Esophagus squamous epithelium (tissue), 5 donors: ENCODE results near the gene NR6A1. TPM values are rescaled to one million over a fixed set of nuclear protein-coding genes. Genes with fewer than 3 reads are reported as not detected.

Source experiments
- DNase-seq: peaks from one replicate; lab custom pipeline; 2025; lab: John Stamatoyannopoulos, UW
- H3K27ac ChIP-seq, 4 donors: fragments of 200-600 bp; sonication (generic); one replicate each; pipeline ENCODE4 v1.5.1; 2016 to 2019; ENCODE audit warnings: mild to moderate bottlenecking in 1 of 4
- H3K27me3 ChIP-seq, 4 donors: fragments of 200-600 bp; sonication (generic); 1 replicate in 3 of 4; 2 replicates in 1 of 4; pipeline versions ENCODE4 v1.5.1 to v1.6.0; 2017 to 2021; ENCODE audit warnings: antibody characterized with exemption in 1 of 4
- H3K36me3 ChIP-seq, 3 donors: fragments of 200-600 bp; sonication (generic); one replicate each; pipeline ENCODE4 v1.5.1; 2016 to 2019
- H3K4me1 ChIP-seq, 3 donors: fragments of 200-600 bp; sonication (generic); one replicate each; pipeline ENCODE4 v1.5.1; 2017 to 2019
- H3K4me3 ChIP-seq, 4 donors: fragments of 200-600 bp; sonication (generic); 1 replicate in 3 of 4; 2 replicates in 1 of 4; pipeline ENCODE4 v1.5.1; 2016 to 2019; ENCODE audit warnings: mild to moderate bottlenecking in 2 of 4, moderate library complexity in 1 of 4
- H3K9me3 ChIP-seq, 3 donors: fragments of 200-600 bp; sonication (generic); one replicate each; pipeline ENCODE4 v1.5.1; 2016 to 2019
- POLR2A ChIP-seq, 4 donors: fragments of 450-650 bp; IDR thresholded peaks; one replicate each; pipeline ENCODE4 v1.6.1; 2017; ENCODE audit warnings: antibody characterized with exemption in 4 of 4, mild to moderate bottlenecking in 4 of 4, moderate library complexity in 3 of 4
- WGBS, 2 donors: methylation state at CpG; one replicate each; pipeline ENCODE4 v1.1.5; 2018; 5-methylcytosine and 5-hydroxymethylcytosine counted together
- intact Hi-C: fragments of 100-400 bp; cut with DNase I; formaldehyde crosslinking; loops from one replicate; pipeline ENCODE4 v1.15.0; 2022
- small RNA-seq, 4 donors: library from RNA; depleted of rRNA; stranded (forward); fragments of <200 nt; gene quantifications; one replicate each; pipeline ENCODE3, GENCODE V24; 2016
- total RNA-seq, 4 donors: library from RNA; depleted of rRNA; stranded (reverse); fragments of >200 nt; gene quantifications; one replicate each; pipeline ENCODE4 v1.1.0, GENCODE V29; 2016
- TF ChIP-seq, protein P1 (sequence below), 6 experiments: fragments of 450-650 bp in 4 of 6; fragments of 200-600 bp in 2 of 6; sonication (generic) in 2 of 6; IDR thresholded peaks; one replicate each; pipeline ENCODE4 v1.5.1; 2016 to 2019; ENCODE audit warnings: antibody characterized with exemption in 6 of 6, mild to moderate bottlenecking in 4 of 6, moderate library complexity in 4 of 6
- donor health status: DM: yes; HTN: yes; CAD: no.

Gene NR6A1
- total RNA-seq, 4 donors from 2014 or later, result 1.9 to 4.0 (median 2.7) TPM

DNA sequence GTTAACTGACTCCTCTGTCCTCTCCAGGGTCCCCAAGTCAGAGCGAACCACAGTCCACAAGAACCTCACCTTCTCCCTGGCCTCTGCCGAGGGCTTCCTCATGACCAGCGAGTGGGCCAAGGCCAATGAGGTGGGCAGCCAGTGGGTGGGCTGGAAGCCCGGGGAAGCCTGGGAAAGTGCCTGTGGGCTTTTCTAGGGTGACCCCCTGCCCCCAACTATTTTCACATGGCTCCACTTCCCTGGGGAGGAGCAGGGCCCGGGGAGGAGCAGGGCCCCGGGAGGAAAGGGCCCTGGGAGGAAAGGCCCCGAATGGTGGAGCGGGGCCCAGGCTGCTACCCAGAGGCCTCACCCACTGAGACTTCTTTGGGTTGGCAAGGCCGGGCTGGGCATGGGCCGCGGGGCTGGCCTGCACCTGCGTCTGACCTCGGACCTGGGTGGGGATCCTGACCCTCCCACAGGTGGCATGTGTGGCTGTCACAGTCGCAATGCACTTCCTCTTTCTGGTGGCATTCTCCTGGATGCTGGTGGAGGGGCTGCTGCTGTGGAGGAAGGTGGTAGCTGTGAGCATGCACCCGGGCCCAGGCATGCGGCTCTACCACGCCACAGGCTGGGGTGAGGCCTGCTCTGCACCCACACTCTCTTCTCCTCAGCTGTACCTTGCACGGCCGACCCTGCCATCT, 302.9 kb downstream of the NR6A1 start:
- intact Hi-C loops, result no loop called here
- no peaks in the 10 kb centered on the region for H3K36me3 ChIP-seq
- H3K4me3 ChIP-seq, result no peak overlapping the region
- H3K27ac ChIP-seq, result no peak overlapping the region
- H3K9me3 ChIP-seq, result no peaks in the 10 kb centered on the region
- H3K27me3 ChIP-seq, result peaks cover 0 to 46% (median 0%) of the 10 kb centered on the region in 4 donors
- TF ChIP-seq POLR2A (IDR thresholded peaks at IDR 0.05), result no peak
- TF ChIP-seq, protein P1, sequence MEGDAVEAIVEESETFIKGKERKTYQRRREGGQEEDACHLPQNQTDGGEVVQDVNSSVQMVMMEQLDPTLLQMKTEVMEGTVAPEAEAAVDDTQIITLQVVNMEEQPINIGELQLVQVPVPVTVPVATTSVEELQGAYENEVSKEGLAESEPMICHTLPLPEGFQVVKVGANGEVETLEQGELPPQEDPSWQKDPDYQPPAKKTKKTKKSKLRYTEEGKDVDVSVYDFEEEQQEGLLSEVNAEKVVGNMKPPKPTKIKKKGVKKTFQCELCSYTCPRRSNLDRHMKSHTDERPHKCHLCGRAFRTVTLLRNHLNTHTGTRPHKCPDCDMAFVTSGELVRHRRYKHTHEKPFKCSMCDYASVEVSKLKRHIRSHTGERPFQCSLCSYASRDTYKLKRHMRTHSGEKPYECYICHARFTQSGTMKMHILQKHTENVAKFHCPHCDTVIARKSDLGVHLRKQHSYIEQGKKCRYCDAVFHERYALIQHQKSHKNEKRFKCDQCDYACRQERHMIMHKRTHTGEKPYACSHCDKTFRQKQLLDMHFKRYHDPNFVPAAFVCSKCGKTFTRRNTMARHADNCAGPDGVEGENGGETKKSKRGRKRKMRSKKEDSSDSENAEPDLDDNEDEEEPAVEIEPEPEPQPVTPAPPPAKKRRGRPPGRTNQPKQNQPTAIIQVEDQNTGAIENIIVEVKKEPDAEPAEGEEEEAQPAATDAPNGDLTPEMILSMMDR (IDR thresholded peaks at IDR 0.05), result no peak
- DNase-seq, result no peak
- WGBS, 2 donors, result 82 to 83% methylated on average over 9 to 14 of the region's 19 CpGs
- H3K4me1 ChIP-seq, result no peaks in the 10 kb centered on the region

DNA sequence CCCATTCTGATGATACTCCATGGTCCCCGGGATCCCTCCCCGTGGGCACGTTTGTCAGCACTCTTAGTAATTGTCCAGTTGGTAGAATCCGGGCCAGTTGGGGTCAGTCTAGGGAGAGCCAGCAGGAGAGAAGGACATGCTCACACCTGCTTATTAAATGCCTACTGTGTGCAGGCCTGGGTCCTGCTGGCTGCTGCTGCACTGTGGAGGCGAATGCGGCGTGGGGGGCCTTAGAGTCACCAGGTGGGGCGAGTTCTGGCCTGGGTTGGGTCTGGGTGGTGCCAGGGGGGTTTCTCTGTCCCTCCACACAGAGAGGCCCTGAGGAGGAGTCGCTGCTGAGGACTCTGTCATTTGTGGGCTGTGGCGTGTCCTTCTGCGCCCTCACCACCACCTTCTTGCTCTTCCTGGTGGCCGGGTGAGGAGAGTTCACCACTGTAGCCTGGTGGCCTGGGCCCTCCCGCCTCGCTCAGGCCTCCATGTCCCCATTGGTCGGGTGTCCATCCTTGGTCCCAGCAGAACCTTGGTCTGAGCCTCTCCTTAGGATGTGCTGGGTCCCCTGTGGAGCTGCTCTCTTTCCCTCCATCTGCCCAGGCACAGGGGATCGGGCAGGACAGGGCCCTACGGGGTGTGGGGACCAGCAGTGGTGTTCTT, 303.6 kb downstream of the NR6A1 start:
- Histone ChIP-seq H3K9me3 (no peaks in the 10 kb centered on the region), H3K4me1 (no peaks in the 10 kb centered on the region), H3K4me3 (no peak overlapping the region), H3K27ac (no peak overlapping the region), H3K27me3 (peaks cover 0 to 43% (median 0%) of the 10 kb centered on the region in 4 donors), H3K36me3 (no peaks in the 10 kb centered on the region)
- 84 to 86% methylated on average over 8 to 9 of the region's 17 CpGs for WGBS, 2 donors
- no peak for TF ChIP-seq POLR2A (IDR thresholded peaks at IDR 0.05)
- intact Hi-C loops, result no loop called here
- no peak for DNase-seq

Small RNAs within 50 kb of the gene (small RNA-seq; reads per million reads assigned to genes)
- gene MIR181A2 (25.5 to 34.4 (median 27.4) reads per million in 4 donors), gene MIR181B2 (2.9 to 7.6 (median 4.6) reads per million in 4 donors), gene RN7SL302P (0 reads per million in 4 donors)

Other genes starting within 250 kb of the NR6A1 start
- 10 to 100 TPM in 3 of 4 donors, 1 to 10 TPM in 1; 9.0 to 21.7 (median 13.6) TPM for gene OLFML2A, start 5.8 kb upstream of the NR6A1 start, total RNA-seq
- not detected for gene WDR38, start 82.1 kb upstream of the NR6A1 start, total RNA-seq
- 1,000 to 10,000 TPM; 2,345 to 3,186 (median 2,827) TPM for gene RPL35, start 90.6 kb upstream of the NR6A1 start, total RNA-seq
- 10 to 100 TPM; 39.1 to 59.6 (median 45.3) TPM for gene ARPC5L, start 90.8 kb upstream of the NR6A1 start, total RNA-seq
- gene GOLGA1, start 169.8 kb upstream of the NR6A1 start, total RNA-seq, result 10 to 100 TPM; 11.9 to 18.8 (median 14.8) TPM